ENCODE results near the gene SLC45A2.

Gene SLC45A2

GRCh38 chr5:33975852-33976251 is 8.6 kb downstream of the SLC45A2 start:
- no peak overlapping the region for H3K4me3 ChIP-seq (replicated peaks; ENCODE audit: low read depth, low read length)
- no peak for TF ChIP-seq CTCF (IDR thresholded peaks at IDR 0.05; ENCODE audit: low read depth, low read length, missing control alignments)
- DNase-seq (ENCODE audit: extremely low read depth, low read depth) = no peak

GRCh38 chr5:33973271-33973670 is 11.2 kb downstream of the SLC45A2 start:
- TF ChIP-seq CTCF (IDR thresholded peaks at IDR 0.05; ENCODE audit: low read depth, low read length, missing control alignments) = no peak
- DNase-seq (ENCODE audit: extremely low read depth, low read depth) = no peak
- no peak overlapping the region for H3K4me3 ChIP-seq (replicated peaks; ENCODE audit: low read depth, low read length)

- DNase-seq (ENCODE audit: extremely low read depth, low read depth) = peak; percentile 33
- H3K4me3 ChIP-seq (replicated peaks; ENCODE audit: low read depth, low read length) = no peak overlapping the region
- peak; percentile 86 for TF ChIP-seq CTCF (IDR thresholded peaks at IDR 0.05; ENCODE audit: low read depth, low read length, missing control alignments)
These were observed 14.7 kb downstream of the SLC45A2 start for GRCh38 chr5:33969572-33970452.

- H3K4me3 ChIP-seq (replicated peaks; ENCODE audit: low read depth, low read length) = no peak overlapping the region
- DNase-seq (ENCODE audit: extremely low read depth, low read depth) = no peak
- TF ChIP-seq CTCF (IDR thresholded peaks at IDR 0.05; ENCODE audit: low read depth, low read length, missing control alignments) = no peak
These were observed 16.1 kb downstream of the SLC45A2 start for GRCh38 chr5:33968211-33969005.

GRCh38 chr5:33966805-33967204 is 17.7 kb downstream of the SLC45A2 start:
- no peak for TF ChIP-seq CTCF (IDR thresholded peaks at IDR 0.05; ENCODE audit: low read depth, low read length, missing control alignments)
- H3K4me3 ChIP-seq (replicated peaks; ENCODE audit: low read depth, low read length) = no peak overlapping the region
- no peak for DNase-seq (ENCODE audit: extremely low read depth, low read depth)

- H3K4me3 ChIP-seq (replicated peaks; ENCODE audit: low read depth, low read length) = no peak overlapping the region
- no peak for DNase-seq (ENCODE audit: extremely low read depth, low read depth)
- TF ChIP-seq CTCF (IDR thresholded peaks at IDR 0.05; ENCODE audit: low read depth, low read length, missing control alignments) = no peak
These were observed 20.3 kb downstream of the SLC45A2 start for GRCh38 chr5:33964132-33964700.
